ENCODE results near the gene SNRNP40. TPM values are rescaled to one million over a fixed set of nuclear protein-coding genes. Genes with fewer than 3 reads are reported as not detected.

Gene SNRNP40
- total RNA-seq, 1 donor from 2014 or later = 55.7 TPM

GRCh38 chr1:31222176-31222575, 74.4 kb downstream of the SNRNP40 start:
- Mint-ChIP-seq H3K4me1 (ENCODE audit: unreplicated experiment) (peaks cover 7% of the 10 kb centered on the region), H3K4me3 (ENCODE audit: unreplicated experiment) (no peak overlapping the region), H3K27ac (ENCODE audit: unreplicated experiment) (no peak overlapping the region), H3K27me3 (ENCODE audit: unreplicated experiment) (peaks cover 3% of the 10 kb centered on the region), H3K9me3 (ENCODE audit: unreplicated experiment) (no peaks in the 10 kb centered on the region), H3K36me3 (ENCODE audit: low read depth, unreplicated experiment) (no peaks in the 10 kb centered on the region)
- TF ChIP-seq, protein P1, sequence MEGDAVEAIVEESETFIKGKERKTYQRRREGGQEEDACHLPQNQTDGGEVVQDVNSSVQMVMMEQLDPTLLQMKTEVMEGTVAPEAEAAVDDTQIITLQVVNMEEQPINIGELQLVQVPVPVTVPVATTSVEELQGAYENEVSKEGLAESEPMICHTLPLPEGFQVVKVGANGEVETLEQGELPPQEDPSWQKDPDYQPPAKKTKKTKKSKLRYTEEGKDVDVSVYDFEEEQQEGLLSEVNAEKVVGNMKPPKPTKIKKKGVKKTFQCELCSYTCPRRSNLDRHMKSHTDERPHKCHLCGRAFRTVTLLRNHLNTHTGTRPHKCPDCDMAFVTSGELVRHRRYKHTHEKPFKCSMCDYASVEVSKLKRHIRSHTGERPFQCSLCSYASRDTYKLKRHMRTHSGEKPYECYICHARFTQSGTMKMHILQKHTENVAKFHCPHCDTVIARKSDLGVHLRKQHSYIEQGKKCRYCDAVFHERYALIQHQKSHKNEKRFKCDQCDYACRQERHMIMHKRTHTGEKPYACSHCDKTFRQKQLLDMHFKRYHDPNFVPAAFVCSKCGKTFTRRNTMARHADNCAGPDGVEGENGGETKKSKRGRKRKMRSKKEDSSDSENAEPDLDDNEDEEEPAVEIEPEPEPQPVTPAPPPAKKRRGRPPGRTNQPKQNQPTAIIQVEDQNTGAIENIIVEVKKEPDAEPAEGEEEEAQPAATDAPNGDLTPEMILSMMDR (IDR thresholded peaks at IDR 0.05; ENCODE audit: unreplicated experiment) = no peak
- peak; percentile 25 for DNase-seq (ENCODE audit: low spot score)

- no peak for DNase-seq (ENCODE audit: low spot score)
- H3K9me3 Mint-ChIP-seq (ENCODE audit: unreplicated experiment) = no peaks in the 10 kb centered on the region
- H3K27ac Mint-ChIP-seq (ENCODE audit: unreplicated experiment) = no peak overlapping the region
- no peaks in the 10 kb centered on the region for H3K36me3 Mint-ChIP-seq (ENCODE audit: low read depth, unreplicated experiment)
- TF ChIP-seq, protein P1 (IDR thresholded peaks at IDR 0.05; ENCODE audit: unreplicated experiment) = no peak
- peaks cover 10% of the 10 kb centered on the region for H3K4me1 Mint-ChIP-seq (ENCODE audit: unreplicated experiment)
- peaks cover 3% of the 10 kb centered on the region for H3K27me3 Mint-ChIP-seq (ENCODE audit: unreplicated experiment)
- no peak overlapping the region for H3K4me3 Mint-ChIP-seq (ENCODE audit: unreplicated experiment)
These were observed 75.5 kb downstream of the SNRNP40 start for GRCh38 chr1:31221072-31221471.

- DNase-seq (ENCODE audit: low spot score) = no peak
- H3K4me1 Mint-ChIP-seq (ENCODE audit: unreplicated experiment) = peaks cover 18% of the 10 kb centered on the region
- H3K36me3 Mint-ChIP-seq (ENCODE audit: low read depth, unreplicated experiment) = no peaks in the 10 kb centered on the region
- H3K27me3 Mint-ChIP-seq (ENCODE audit: unreplicated experiment) = peaks cover 3% of the 10 kb centered on the region
- TF ChIP-seq, protein P1 (IDR thresholded peaks at IDR 0.05; ENCODE audit: unreplicated experiment) = no peak
- no peak overlapping the region for H3K27ac Mint-ChIP-seq (ENCODE audit: unreplicated experiment)
- H3K9me3 Mint-ChIP-seq (ENCODE audit: unreplicated experiment) = no peaks in the 10 kb centered on the region
- H3K4me3 Mint-ChIP-seq (ENCODE audit: unreplicated experiment) = no peak overlapping the region
These were observed 77.1 kb downstream of the SNRNP40 start for GRCh38 chr1:31219489-31219888.

GRCh38 chr1:31218705-31219104, 77.9 kb downstream of the SNRNP40 start:
- H3K27me3 Mint-ChIP-seq (ENCODE audit: unreplicated experiment) = peaks cover 3% of the 10 kb centered on the region
- no peak overlapping the region for H3K27ac Mint-ChIP-seq (ENCODE audit: unreplicated experiment)
- H3K4me1 Mint-ChIP-seq (ENCODE audit: unreplicated experiment) = peaks cover 20% of the 10 kb centered on the region
- no peaks in the 10 kb centered on the region for H3K36me3 Mint-ChIP-seq (ENCODE audit: low read depth, unreplicated experiment)
- DNase-seq (ENCODE audit: low spot score) = no peak
- H3K4me3 Mint-ChIP-seq (ENCODE audit: unreplicated experiment) = no peak overlapping the region
- H3K9me3 Mint-ChIP-seq (ENCODE audit: unreplicated experiment) = no peaks in the 10 kb centered on the region
- TF ChIP-seq, protein P1 (IDR thresholded peaks at IDR 0.05; ENCODE audit: unreplicated experiment) = no peak

DNA sequence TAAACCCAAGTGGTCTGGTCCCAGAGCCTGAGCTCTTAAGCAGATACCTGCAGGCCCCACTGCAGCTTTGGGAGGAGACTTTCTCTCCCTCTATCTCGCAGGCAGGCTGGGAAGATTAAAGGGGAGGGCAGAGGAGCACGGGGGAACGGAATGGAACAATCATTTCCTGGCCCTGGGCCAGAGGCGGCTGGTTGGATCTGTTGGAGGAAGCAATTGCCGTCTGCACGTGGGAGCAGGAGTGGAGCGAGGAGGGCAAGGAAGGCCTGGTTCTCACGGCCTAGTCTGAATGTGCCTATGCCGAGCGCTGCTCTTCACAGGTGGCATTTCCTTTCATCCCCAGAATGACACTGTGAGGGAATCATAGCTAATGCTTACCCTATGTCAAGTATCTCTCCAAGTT, 80.6 kb downstream of the SNRNP40 start:
- Mint-ChIP-seq H3K27me3 (ENCODE audit: unreplicated experiment) (peaks cover 2% of the 10 kb centered on the region), H3K4me3 (ENCODE audit: unreplicated experiment) (no peak overlapping the region), H3K27ac (ENCODE audit: unreplicated experiment) (no peak overlapping the region), H3K9me3 (ENCODE audit: unreplicated experiment) (no peaks in the 10 kb centered on the region), H3K4me1 (ENCODE audit: unreplicated experiment) (peaks cover 15% of the 10 kb centered on the region), H3K36me3 (ENCODE audit: low read depth, unreplicated experiment) (no peaks in the 10 kb centered on the region)
- peak; percentile 56 for DNase-seq (ENCODE audit: low spot score)
- TF ChIP-seq, protein P1 (IDR thresholded peaks at IDR 0.05; ENCODE audit: unreplicated experiment) = no peak
